ENCODE data around the gene NAALADL1. TPM values are rescaled to one million over a fixed set of nuclear protein-coding genes. Genes with fewer than 3 reads are reported as not detected.

Gene NAALADL1, protein sequence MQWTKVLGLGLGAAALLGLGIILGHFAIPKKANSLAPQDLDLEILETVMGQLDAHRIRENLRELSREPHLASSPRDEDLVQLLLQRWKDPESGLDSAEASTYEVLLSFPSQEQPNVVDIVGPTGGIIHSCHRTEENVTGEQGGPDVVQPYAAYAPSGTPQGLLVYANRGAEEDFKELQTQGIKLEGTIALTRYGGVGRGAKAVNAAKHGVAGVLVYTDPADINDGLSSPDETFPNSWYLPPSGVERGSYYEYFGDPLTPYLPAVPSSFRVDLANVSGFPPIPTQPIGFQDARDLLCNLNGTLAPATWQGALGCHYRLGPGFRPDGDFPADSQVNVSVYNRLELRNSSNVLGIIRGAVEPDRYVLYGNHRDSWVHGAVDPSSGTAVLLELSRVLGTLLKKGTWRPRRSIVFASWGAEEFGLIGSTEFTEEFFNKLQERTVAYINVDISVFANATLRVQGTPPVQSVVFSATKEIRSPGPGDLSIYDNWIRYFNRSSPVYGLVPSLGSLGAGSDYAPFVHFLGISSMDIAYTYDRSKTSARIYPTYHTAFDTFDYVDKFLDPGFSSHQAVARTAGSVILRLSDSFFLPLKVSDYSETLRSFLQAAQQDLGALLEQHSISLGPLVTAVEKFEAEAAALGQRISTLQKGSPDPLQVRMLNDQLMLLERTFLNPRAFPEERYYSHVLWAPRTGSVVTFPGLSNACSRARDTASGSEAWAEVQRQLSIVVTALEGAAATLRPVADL
- total RNA-seq = 12.5 and 13.0 TPM in 2 replicates

DNA sequence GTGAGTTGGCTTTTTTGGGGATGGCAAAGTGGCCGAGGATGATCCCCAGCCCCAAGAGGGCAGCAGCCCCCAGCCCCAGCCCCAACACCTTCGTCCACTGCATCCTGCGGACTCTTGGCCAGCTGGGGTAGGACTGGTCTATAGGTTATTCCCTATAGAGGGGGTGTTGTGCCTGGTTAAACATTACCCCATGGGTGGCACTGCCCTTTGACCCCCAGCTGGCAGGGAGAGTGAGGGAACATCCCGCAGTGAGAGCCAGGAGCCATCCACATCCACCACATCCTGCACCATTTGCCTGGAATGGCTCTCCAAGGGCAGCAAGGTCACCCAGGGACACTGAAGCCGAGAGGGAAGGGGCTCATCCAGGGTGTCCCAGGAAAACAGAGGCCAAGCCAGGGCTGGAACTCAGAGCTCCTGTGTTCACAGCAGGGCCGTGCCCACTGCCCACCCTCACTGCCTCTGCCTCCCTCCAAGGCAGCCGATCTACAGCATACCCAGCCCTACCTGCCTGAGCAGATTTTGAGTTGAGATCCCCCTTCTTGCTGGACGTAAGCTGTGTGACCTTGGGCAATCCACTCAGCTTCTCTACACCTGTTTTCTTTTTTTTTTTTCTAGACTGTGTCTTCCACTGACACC lies at the start of gene NAALADL1:
Gene NAALADL1 (minus strand): TSS at position 135 of the 636 bp plus-strand sequence. CDS start 32 bp downstream, at position 103.
- no peak within 1 kb of the TSS for H3K27ac Mint-ChIP-seq
- intact Hi-C loops (cut with micrococcal nuclease) = no loop called here
- no peak for DNase-seq
- peaks cover 7% of the 10 kb centered on the region for H3K27me3 Mint-ChIP-seq
- H3K4me3 Mint-ChIP-seq = no peak within 1 kb of the TSS
- no peaks in the 10 kb centered on the region for H3K36me3 Mint-ChIP-seq (ENCODE audit: low read depth)
- no peaks in the 10 kb centered on the region for H3K9me3 Mint-ChIP-seq
- peaks cover 21% of the 10 kb centered on the region for H3K4me1 Mint-ChIP-seq

DNA sequence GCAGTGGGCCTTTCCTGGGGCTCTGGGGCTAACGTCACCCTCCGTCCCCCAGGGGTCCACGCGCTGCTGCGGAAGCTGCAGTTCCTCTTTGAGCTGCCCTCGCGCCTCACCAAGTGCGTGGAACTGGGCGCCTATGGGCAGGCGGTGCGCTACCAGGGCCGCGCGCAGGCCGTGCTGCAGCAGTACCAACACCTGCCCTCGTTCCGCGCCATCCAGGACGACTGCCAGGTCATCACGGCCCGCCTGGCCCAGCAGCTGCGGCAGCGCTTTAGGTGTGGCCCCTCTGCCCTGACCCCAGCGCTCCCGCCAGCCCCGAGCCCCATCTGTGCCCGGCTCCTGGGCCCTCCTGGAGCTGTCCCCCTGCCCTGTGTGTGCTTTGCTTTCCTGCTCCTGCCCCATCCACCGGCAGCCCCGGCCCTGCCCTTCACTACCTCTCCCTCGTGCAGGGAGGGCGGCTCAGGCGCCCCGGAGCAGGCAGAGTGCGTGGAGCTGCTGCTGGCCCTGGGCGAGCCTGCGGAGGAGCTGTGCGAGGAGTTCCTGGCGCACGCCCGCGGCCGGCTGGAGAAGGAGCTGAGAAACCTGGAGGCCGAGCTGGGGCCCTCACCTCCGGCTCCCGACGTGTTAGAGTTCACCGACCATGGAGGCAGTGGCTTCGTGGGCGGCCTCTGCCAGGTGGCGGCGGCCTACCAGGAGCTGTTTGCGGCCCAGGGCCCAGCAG lies 49.6 kb upstream of the NAALADL1 start:
- Mint-ChIP-seq H3K27ac (no peak overlapping the region), H3K36me3 (ENCODE audit: low read depth) (peaks cover 27% of the 10 kb centered on the region)

DNA sequence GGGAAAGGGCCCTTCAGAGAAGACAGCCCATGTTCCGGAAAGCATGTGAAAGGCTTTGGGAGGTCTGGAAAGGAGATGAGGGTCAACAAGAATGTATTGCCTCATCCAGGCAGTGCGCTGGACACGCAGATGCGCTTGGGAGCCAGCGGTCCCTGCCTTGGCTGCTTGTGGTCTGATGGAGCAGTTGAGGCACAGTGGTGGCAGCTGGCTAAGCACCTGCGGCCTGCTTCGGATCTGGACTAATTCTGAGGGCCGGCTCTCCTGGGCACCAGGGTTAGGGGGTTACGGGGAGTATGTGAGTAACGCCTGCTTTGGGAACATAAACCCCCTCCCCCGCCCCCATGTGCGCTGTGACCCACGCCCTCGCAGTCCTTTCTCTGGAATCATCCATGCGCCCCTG lies 48.7 kb upstream of the NAALADL1 start:
- DNase-seq = no peak
- Mint-ChIP-seq H3K4me1 (peaks cover 27% of the 10 kb centered on the region), H3K27me3 (no peaks in the 10 kb centered on the region), H3K27ac (no peak overlapping the region), H3K9me3 (no peaks in the 10 kb centered on the region), H3K4me3 (no peak overlapping the region), H3K36me3 (ENCODE audit: low read depth) (peaks cover 27% of the 10 kb centered on the region)
- intact Hi-C loops (cut with micrococcal nuclease) = no loop called here

More for the DNA sequence above, 49.6 kb upstream of the NAALADL1 start:
- Mint-ChIP-seq H3K9me3 (no peaks in the 10 kb centered on the region), H3K27me3 (no peaks in the 10 kb centered on the region), H3K4me1 (peaks cover 27% of the 10 kb centered on the region), H3K4me3 (no peak overlapping the region)
- DNase-seq = no peak
- intact Hi-C loops (cut with micrococcal nuclease) = no loop called here

DNA sequence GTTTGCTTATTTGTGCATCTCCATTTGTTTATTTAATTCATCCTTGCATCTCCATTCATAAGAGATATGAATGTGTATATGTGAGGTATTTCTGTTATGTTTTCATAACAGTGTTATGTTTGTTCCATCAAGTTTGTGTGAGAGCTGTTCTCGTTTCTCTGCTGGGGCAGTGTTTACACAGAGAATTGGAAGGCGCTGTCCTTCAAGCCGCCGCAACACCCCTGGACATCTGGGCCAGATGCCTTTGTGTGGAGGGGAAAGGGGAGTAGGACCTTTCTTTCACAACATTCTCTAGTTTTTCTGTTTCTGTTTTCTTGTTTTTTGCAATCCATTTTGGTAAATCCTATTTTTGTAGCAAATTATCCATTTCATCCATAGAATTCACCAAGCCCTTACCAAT lies 46.3 kb upstream of the NAALADL1 start:
- Mint-ChIP-seq H3K9me3 (no peaks in the 10 kb centered on the region), H3K27me3 (no peaks in the 10 kb centered on the region), H3K4me1 (peaks cover 9% of the 10 kb centered on the region), H3K4me3 (no peak overlapping the region), H3K36me3 (ENCODE audit: low read depth) (peaks cover 26% of the 10 kb centered on the region), H3K27ac (no peak overlapping the region)
- no peak for DNase-seq
- intact Hi-C loops (cut with micrococcal nuclease) = no loop called here

DNA sequence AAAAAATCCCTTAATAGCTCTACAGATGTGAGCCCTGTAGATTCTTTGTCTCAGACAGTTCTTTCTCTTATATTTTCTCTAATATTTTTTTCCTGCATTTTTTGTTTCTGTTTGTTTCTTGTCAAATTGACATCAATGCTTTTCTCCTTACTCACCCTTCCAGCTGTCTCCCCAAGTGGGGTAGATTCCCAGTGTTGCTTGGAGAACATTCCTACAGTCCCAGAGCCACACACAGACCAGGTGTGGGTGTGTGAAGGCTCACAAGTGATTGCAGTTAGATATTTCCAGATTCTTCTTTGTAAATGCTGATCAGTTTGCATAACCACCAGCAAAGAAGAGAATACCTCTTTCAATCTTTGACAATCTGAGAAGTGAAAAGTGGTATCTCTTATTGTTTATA lies 45.1 kb upstream of the NAALADL1 start:
- no peak overlapping the region for H3K4me3 Mint-ChIP-seq
- intact Hi-C loops (cut with micrococcal nuclease) = no loop called here
- no peaks in the 10 kb centered on the region for H3K27me3 Mint-ChIP-seq
- peaks cover 12% of the 10 kb centered on the region for H3K4me1 Mint-ChIP-seq
- H3K27ac Mint-ChIP-seq = no peak overlapping the region
- peaks cover 29% of the 10 kb centered on the region for H3K36me3 Mint-ChIP-seq (ENCODE audit: low read depth)
- no peak for DNase-seq
- no peaks in the 10 kb centered on the region for H3K9me3 Mint-ChIP-seq

DNA sequence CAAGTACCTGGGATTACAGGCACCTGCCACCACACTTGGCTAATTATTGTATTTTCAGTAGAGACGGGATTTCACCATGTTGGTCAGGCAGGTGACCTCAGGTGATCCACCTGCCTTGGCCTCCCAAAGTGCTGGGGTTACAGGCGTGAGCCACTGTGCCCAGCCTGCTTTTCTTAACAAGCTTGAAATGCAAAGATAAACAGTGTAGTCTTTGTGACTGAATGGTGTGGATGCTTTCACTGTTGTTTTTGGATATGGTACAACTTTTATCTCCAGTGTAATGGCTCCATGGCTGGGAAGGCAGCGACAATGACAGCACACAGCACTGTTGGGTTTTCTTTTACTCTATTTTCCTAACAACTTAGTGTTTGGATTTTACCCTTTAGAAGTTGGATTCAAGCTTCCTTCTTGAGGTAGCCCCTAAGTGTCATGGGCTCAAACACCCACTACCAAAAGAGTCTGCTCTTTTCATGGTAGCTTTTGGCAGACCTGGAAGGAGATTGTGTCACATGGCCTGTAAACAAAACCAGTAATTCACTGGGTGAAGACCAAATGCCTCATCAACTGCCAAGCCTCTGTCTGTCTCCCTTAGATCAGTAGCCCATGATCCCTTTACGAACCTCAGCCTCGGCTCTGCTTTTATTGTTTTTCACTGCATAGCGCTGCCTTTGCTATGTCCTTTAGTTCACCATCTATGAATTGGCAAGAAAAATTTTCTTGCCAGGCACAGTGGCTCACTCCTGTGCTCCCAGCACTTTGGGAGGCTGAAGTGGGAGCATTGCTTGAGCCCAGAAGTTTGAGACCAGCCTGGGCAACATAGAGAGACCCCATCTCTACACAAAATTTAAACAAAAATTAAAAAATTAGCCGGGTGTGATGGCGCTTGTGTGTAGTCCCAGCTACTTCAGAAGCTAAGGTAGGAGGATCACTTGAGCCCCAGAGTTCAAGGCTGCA lies 44.1 kb upstream of the NAALADL1 start:
- Mint-ChIP-seq H3K9me3 (no peaks in the 10 kb centered on the region), H3K27ac (no peak overlapping the region), H3K36me3 (ENCODE audit: low read depth) (peaks cover 33% of the 10 kb centered on the region), H3K27me3 (no peaks in the 10 kb centered on the region), H3K4me3 (no peak overlapping the region), H3K4me1 (peaks cover 16% of the 10 kb centered on the region)
- DNase-seq = no peak
- intact Hi-C loops (cut with micrococcal nuclease) = no loop called here

DNA sequence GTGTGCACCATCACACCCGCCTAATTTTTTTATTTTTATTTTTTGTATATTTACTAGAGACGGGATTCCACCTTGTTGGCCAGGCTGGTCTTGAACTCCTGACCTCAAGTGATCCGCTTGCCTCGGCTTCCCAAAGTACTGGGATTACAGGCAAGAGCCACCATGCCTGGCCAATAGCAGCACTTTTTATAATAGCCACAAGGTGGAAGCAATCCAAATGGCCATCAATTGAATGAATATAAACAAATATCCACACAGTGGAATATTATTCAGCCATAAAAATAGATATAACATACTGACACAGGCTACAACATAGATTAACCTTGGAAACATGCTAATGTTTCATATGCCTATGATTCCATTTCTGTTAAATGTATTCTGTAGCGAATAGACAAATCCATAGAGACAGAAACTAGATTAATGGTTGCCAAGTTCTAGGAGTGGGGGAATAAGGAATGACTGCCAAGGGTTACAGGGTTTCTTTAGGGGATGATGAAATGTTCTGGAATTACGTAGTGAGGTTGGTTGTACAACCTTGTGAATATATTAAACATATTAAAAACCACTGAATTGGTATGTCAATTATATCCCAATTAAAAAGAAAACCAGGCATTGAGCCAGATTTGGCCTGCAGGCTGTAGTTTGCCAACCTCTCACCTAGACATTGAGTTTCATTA lies 42.5 kb upstream of the NAALADL1 start:
- Mint-ChIP-seq H3K4me3 (no peak overlapping the region), H3K27me3 (no peaks in the 10 kb centered on the region), H3K27ac (no peak overlapping the region), H3K9me3 (no peaks in the 10 kb centered on the region), H3K36me3 (ENCODE audit: low read depth) (peaks cover 27% of the 10 kb centered on the region), H3K4me1 (peaks cover 19% of the 10 kb centered on the region)
- no peak for DNase-seq
- intact Hi-C loops (cut with micrococcal nuclease) = no loop called here

GRCh38 chr11:65096926-65097325 lies 38.6 kb upstream of the NAALADL1 start:
- Mint-ChIP-seq H3K4me1 (peaks cover 14% of the 10 kb centered on the region), H3K36me3 (ENCODE audit: low read depth) (peaks cover 14% of the 10 kb centered on the region), H3K4me3 (peak overlapping the region; percentile 95), H3K9me3 (no peaks in the 10 kb centered on the region), H3K27me3 (no peaks in the 10 kb centered on the region), H3K27ac (no peak overlapping the region)
- DNase-seq = no peak
- intact Hi-C loops (cut with micrococcal nuclease) = loop anchor here (1.0 kb wide), 4 partner anchors 13 to 25 kb away; partner anchors contain the start of genes CDCA5, FAU, MRPL49 and ZFPL1

DNA sequence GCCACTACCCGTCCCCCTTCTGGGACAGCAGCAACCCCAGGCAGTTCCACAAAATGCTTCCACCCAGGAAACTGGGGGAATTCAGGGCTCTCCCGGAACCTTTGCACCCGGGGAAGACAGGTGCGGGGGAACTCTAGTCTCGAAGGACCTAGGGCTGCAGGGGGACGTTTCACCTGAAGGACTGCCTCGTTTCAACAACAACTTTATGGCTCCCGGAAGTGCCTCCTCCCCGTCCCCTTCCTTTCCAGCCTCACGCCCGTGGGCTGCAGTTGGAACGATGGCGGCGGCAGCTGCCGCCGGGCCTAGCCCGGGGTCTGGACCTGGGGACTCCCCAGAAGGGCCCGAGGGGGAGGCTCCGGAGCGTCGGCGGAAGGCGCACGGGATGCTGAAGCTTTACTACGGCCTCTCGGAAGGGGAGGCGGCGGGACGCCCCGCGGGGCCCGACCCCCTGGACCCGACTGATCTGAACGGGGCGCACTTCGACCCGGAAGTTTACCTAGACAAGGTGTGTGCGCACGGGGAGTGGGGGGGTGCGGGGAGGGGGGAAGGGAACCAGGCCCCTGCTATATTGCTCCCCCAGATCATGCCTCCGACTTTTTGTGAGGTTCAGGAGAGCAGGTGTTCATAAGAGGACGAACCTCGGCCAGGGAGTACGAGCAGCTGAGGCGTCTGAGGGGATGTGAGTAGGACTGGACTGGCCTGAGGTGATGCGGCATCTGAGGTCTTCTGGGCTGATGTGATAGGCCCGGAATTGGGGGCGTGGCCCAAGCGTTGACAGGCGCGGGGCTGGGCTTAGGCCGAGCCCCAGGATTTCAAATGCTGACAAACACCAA lies 37.8 kb upstream of the NAALADL1 start, which contains the start of gene VPS51:
Gene VPS51 (plus strand): TSS at position 241 of the 833 bp plus-strand sequence. CDS start 37 bp downstream, at position 278.
- H3K4me1 Mint-ChIP-seq = peaks cover 14% of the 10 kb centered on the region
- H3K9me3 Mint-ChIP-seq = no peaks in the 10 kb centered on the region
- intact Hi-C loops (cut with micrococcal nuclease) = loop anchor here (1.0 kb wide), 4 partner anchors 12 to 26 kb away; partner anchors contain the start of genes CDCA5, FAU, MRPL49 and ZFPL1
- H3K4me3 Mint-ChIP-seq = peak within 1 kb of the TSS; percentile 95
- H3K27ac Mint-ChIP-seq = peak within 1 kb of the TSS; percentile 94
- H3K36me3 Mint-ChIP-seq (ENCODE audit: low read depth) = peaks cover 11% of the 10 kb centered on the region
- H3K27me3 Mint-ChIP-seq = no peaks in the 10 kb centered on the region
- peak; percentile 95 for DNase-seq

DNA sequence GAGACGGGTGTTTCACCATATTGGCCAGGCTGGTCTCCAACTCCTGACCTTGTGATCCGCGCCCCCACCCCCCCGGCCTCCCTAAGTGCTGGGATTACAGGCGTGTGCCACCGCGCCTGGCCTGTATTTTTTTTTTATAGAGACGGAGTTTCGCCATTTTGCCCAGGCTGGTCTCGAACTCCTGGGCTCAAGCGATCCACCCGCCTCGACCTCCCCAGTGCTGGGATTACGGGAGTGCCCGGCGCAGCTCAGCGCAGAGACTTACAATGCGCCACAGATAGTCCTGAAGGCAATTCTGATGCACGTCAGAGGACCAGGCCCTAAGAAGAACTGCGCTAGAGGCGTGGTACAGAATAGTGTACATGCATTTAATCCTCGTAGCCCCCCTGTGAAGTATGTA lies 37.1 kb upstream of the NAALADL1 start:
- intact Hi-C loops (cut with micrococcal nuclease) = no loop called here
- DNase-seq = no peak
- H3K27me3 Mint-ChIP-seq = no peaks in the 10 kb centered on the region
- H3K4me1 Mint-ChIP-seq = peaks cover 14% of the 10 kb centered on the region
- H3K9me3 Mint-ChIP-seq = no peaks in the 10 kb centered on the region
- peak overlapping the region; percentile 95 for H3K4me3 Mint-ChIP-seq
- peaks cover 11% of the 10 kb centered on the region for H3K36me3 Mint-ChIP-seq (ENCODE audit: low read depth)
- peak overlapping the region; percentile 94 for H3K27ac Mint-ChIP-seq

DNA sequence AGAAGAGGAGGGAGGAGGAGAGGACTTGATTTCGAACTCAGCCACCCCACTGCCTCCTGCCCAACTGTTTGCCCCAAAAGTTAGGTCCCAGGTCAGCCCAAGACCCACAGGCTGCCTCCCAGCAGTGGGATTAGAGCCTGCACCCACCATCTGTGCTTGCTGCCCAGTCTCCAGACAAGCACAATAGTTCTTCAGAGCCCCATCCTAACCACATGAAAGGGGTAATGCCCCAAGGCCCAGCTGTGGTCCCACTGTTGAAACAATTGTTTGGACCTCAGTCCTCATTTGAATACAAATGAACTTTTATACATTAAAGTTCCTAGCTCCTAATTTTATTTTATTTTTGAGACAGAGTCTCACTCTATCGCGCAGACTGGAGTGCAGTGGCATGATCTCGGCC lies 32.3 kb upstream of the NAALADL1 start:
- no peak for DNase-seq
- Mint-ChIP-seq H3K4me3 (no peak overlapping the region), H3K9me3 (no peaks in the 10 kb centered on the region), H3K27me3 (no peaks in the 10 kb centered on the region), H3K4me1 (peaks cover 5% of the 10 kb centered on the region), H3K27ac (no peak overlapping the region), H3K36me3 (ENCODE audit: low read depth) (peaks cover 21% of the 10 kb centered on the region)
- intact Hi-C loops (cut with micrococcal nuclease) = no loop called here
